ENCODE data around the gene HNRNPA0.

Gene HNRNPA0

DNA sequence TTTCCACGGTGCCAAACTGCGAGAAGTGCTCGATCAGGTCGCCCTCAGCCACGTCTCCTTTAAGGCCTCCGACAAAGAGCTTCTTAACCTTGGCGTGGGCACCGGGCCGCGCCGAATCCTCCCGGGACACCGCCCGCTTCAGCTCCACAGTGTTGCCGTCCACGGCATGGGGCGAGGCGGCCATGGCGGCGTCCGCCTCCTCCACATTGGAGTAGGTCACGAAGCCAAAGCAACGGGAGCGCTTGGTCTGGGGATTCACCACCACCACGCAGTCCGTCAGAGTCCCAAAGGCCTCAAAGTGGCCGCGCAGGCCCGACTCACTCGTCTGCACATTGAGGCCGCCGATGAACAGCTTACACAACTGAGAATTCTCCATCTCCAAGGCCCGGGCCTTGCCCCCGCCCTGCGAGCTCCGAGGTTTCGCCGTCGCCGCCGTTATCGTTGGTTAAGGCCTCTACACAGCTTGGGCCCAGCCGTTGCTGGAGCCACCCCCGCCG, 424 bp downstream of the HNRNPA0 start:
- DNase-seq, result no peak

GRCh38 chr5:137752905-137753690, 1.1 kb downstream of the HNRNPA0 start:
- peak; percentile 38 for DNase-seq

DNA sequence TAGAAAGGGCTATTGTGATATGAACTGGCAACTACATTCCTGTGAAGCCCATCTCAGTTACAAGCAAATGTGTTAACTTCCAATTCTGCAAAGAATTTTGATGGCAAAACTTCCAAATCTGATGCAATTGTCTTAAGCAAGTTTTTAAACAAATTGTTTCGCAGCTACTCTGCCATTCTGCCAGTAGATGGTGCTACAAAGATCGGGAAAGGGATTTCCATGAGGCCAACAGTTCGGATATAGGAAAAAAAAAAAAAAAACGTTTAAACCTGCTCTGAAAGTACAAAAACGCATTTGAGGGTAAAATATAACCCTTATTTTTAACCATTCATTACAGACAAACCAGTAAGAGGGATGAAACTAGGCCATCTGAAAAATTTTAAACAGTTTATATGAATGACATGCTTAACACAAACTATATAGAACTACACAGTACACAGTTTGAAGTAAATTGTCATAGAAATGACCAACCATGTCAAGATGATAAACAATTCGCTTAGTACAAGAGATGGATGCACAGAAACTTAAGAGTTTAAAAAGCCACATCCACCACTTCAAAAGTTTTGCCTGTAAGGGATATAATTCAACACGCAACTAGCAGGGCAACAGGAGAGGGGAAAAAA, 2.2 kb downstream of the HNRNPA0 start:
- DNase-seq, result peak; percentile 38

- DNase-seq, result no peak
Measured at GRCh38 chr5:137750436-137750835, 3.7 kb downstream of the HNRNPA0 start.

DNA sequence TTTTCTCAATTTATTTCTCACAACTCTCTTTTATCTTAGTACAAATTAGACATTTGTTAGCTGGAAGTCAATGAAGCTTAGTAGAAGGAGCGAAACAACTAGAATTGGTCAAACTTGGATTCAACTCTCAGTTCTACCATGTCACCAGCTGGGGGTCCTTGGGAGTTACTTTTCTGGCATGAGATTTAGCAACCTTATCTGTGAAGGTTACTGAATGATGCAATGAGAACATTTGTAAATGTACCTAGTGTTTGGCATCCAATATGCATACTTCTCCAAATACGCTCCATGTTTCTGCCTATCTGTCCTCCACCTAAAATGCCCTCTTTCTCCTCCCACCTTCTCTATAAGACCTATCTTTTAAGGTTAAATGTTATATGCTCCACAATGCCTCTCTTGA, 6.3 kb downstream of the HNRNPA0 start:
- DNase-seq, result no peak

- DNase-seq, result peak; percentile 66
Measured at GRCh38 chr5:137743031-137743640, 11.0 kb downstream of the HNRNPA0 start.

DNA sequence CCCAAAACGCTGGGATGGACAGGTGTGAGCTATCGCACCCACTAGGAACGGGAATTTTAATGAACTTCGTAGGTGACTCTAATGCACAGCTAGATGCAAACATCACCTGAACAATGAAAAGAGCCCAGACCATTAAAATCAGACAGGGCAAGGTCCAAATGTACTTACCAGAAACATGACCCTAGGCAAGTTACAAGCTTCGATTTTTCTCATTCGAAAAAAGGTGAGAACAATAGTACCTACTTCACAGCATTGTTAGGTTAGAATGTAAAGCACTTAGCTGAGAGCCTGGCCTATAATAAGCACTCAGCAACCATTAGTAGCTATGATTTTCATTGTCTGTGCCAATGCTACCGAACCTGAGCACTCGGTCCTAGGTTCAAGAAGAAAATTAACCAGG, 12.4 kb downstream of the HNRNPA0 start:
- DNase-seq, result no peak

GRCh38 chr5:137739737-137740136, 14.4 kb downstream of the HNRNPA0 start:
- no peak for DNase-seq

GRCh38 chr5:137738947-137739346, 15.2 kb downstream of the HNRNPA0 start:
- DNase-seq, result no peak

GRCh38 chr5:137737349-137738131, 16.6 kb downstream of the HNRNPA0 start:
- peak; percentile 72 for DNase-seq

- DNase-seq, result no peak
Measured at GRCh38 chr5:137736496-137736895, 17.7 kb downstream of the HNRNPA0 start.

GRCh38 chr5:137735555-137736284, 18.4 kb downstream of the HNRNPA0 start, which contains the start of gene KLHL3:
Gene KLHL3, minus strand, starts transcription at chr5:137736089. Its CDS starts 443 bp downstream, at chr5:137735646.
- DNase-seq, result peak; percentile 27

DNA sequence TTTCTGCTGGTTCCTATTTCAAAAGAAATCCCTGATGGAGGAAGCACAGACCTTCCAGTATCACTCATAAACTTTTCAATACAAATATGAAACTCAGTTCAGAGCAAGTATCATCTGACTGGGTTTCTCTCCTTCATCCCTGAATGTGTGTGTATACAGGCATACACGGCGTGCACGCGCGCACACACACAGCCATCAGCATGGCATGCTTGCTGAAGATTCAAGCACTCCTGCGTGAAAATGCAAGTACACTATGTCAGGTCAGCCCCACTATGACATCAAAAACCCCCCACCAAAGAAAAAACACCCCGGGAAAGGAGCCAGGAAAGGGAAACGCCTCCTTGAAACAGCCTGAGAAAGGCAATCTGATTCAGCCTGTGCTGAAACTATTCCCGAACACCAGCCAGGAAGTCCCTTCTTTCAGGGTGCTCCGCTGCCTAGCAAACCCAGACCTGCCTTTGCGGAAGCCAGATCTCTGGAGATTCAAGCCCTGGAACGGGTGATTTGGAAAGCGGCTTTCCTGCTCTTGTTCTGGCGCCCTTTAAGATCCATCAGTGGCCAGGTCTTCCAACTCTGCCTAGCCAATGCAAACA, 19.1 kb downstream of the HNRNPA0 start:
- DNase-seq, result peak; percentile 9

GRCh38 chr5:137734331-137734730, 19.8 kb downstream of the HNRNPA0 start:
- no peak for DNase-seq

GRCh38 chr5:137733922-137734321, 20.2 kb downstream of the HNRNPA0 start:
- no peak for DNase-seq

DNA sequence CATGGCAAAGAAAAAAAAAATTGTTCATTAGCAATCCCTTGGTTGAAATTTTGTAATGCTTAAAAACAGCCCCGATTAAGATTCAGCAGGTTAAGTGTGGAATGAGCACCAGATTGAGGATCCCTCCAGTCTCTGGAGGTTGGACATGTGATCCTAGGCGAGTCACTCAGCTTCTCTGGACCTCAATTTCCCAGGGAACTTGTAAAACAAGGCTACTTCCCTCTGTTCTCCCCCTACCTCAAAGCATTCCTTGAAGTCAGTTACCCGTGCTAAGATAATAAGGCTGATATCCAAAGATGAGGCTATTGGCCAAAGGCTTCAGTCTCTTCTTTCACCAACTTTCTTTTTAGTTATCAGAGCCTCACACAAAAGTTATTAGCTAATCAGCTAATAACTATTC, 21.2 kb downstream of the HNRNPA0 start:
- DNase-seq, result no peak

DNA sequence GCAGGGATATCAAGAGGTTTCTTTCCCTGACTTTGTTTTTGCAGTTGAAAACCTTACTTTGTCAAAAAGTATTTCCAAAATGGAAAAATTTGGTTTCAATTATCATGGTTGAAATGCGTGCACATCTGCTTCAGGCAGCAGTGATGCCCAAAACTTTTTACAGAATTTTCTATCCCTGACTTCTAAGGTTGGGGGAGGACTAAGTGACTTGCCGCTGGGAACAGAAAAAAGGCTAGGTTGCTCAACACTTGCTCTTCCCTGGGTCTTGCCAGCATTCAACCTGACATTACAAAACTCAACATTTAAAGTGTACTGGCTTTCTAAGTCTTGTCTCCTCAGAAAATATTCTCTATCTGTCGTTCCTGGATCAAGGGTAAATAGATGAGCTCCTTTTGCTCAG, 23.0 kb downstream of the HNRNPA0 start:
- no peak for DNase-seq

- no peak for DNase-seq
Measured at GRCh38 chr5:137730336-137730735, 23.8 kb downstream of the HNRNPA0 start.

- no peak for DNase-seq
Measured at GRCh38 chr5:137728048-137728447, 26.1 kb downstream of the HNRNPA0 start.

- no peak for DNase-seq
Measured at GRCh38 chr5:137727623-137728022, 26.5 kb downstream of the HNRNPA0 start.

- no peak for DNase-seq
Measured at GRCh38 chr5:137724251-137724650, 29.9 kb downstream of the HNRNPA0 start.

DNA sequence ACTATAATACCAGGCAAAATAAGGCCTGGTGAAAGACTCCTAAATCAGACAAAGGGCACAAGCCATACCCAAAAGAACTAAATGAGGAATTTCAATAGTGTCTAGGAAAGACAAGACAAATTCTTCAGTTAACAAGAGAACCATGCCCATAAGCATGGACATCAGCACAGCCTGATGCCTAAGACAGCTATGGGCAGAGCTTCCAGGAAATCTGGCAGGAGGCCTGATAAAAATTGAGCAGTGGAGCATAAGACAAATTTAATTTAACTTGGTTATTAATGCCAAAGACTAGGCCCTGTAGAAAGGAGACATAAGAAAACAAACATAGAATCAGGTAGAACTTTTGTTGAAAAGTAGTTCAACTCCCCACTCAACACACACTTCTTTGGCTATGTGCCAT, 35.6 kb downstream of the HNRNPA0 start:
- DNase-seq, result no peak

All from central memory CD4-positive, alpha-beta T cell (primary cell).